ENCODE measurements around the gene ZBTB16.
A peak's percentile ranks its signal among the peaks of the same experiment; 100 is the strongest.

ZBTB16 gene

GRCh38 chr11:114219559-114220349 lies 160.2 kb downstream of the ZBTB16 start:
- no peak for DNase-seq

GRCh38 chr11:114221037-114221436 lies 161.5 kb downstream of the ZBTB16 start:
- DNase-seq, result no peak

- no peak for DNase-seq
Measured at GRCh38 chr11:114225661-114226060, 166.2 kb downstream of the ZBTB16 start.

GRCh38 chr11:114226356-114226755 lies 166.8 kb downstream of the ZBTB16 start:
- DNase-seq, result no peak

GRCh38 chr11:114228435-114229411 lies 169.2 kb downstream of the ZBTB16 start:
- no peak for DNase-seq

- DNase-seq, result no peak
Measured at GRCh38 chr11:114230031-114230704, 170.7 kb downstream of the ZBTB16 start.

- no peak for DNase-seq
Measured at GRCh38 chr11:114232400-114233059, 173.0 kb downstream of the ZBTB16 start.

- peak; percentile 8 for DNase-seq
Measured at GRCh38 chr11:114233755-114234154, 174.2 kb downstream of the ZBTB16 start.

- no peak for DNase-seq
Measured at GRCh38 chr11:114236829-114237228, 177.3 kb downstream of the ZBTB16 start.

GRCh38 chr11:114237321-114238280 lies 178.1 kb downstream of the ZBTB16 start:
- no peak for DNase-seq

GRCh38 chr11:114239753-114240161 lies 180.2 kb downstream of the ZBTB16 start:
- DNase-seq, result no peak

- no peak for DNase-seq
Measured at GRCh38 chr11:114242032-114242431, 182.5 kb downstream of the ZBTB16 start.

GRCh38 chr11:114243461-114244372 lies 184.2 kb downstream of the ZBTB16 start:
- peak; percentile 95 for DNase-seq

- DNase-seq, result peak; percentile 69
Measured at GRCh38 chr11:114244726-114245394, 185.3 kb downstream of the ZBTB16 start.

- no peak for DNase-seq
Measured at GRCh38 chr11:114246321-114247069, 187.0 kb downstream of the ZBTB16 start.

GRCh38 chr11:114247070-114247789 lies 187.7 kb downstream of the ZBTB16 start:
- DNase-seq, result no peak

GRCh38 chr11:114250180-114250579 lies 190.7 kb downstream of the ZBTB16 start:
- DNase-seq, result no peak

All from NCI-H1105 treated with DMSO at 0.1 percent for 48 hours (cell line).